Measurements from ENCODE around the gene PTGFRN. TPM values are rescaled to one million over a fixed set of nuclear protein-coding genes. Genes with fewer than 3 reads are reported as not detected.
A peak's percentile ranks its signal among the peaks of the same experiment; 100 is the strongest.
"Not testable (repeated sequence)": the region's sequence is repeated elsewhere in the genome, so short reads cannot be mapped to it uniquely, and the experiment has no call there.

PTGFRN gene
- total and polyA plus RNA-seq, 10 donors = 1.7 to 17.4 (median 10.6) TPM

- Histone ChIP-seq H3K36me3 (no peaks in the 10 kb centered on the region), H3K4me1 (peaks cover 0 to 8% (median 0%) of the 10 kb centered on the region in 6 donors), H3K4me3 (no peak overlapping the region), H3K27ac (no peak overlapping the region), H3K9me3 (no peaks in the 10 kb centered on the region), H3K27me3 (replicated peaks in 1 of 7) (no peaks in the 10 kb centered on the region)
- WGBS, 5 donors = 77 to 89% (median 79%) methylated on average over 7 of the region's 7 CpGs
- TF ChIP-seq POLR2AphosphoS5 (IDR thresholded peaks at IDR 0.05) = no peak
- intact Hi-C loops (cut with DNase I; ENCODE audit: low total_unique reads) = no loop called here
- DNase-seq = no peak
These were observed 21.6 kb downstream of the PTGFRN start for GRCh38 chr1:116931016-116931918.

GRCh38 chr1:116933606-116934515 lies 24.1 kb downstream of the PTGFRN start:
- no peaks in the 10 kb centered on the region for H3K36me3 ChIP-seq
- H3K27me3 ChIP-seq (replicated peaks in 1 of 7) = no peaks in the 10 kb centered on the region
- no peak for DNase-seq
- no peak overlapping the region for H3K4me3 ChIP-seq
- H3K4me1 ChIP-seq = peaks cover 0 to 8% (median 0%) of the 10 kb centered on the region in 6 donors
- TF ChIP-seq POLR2A (IDR thresholded peaks at IDR 0.05) (no peak), POLR2AphosphoS5 (IDR thresholded peaks at IDR 0.05) (no peak)
- TF ChIP-seq, protein P1, sequence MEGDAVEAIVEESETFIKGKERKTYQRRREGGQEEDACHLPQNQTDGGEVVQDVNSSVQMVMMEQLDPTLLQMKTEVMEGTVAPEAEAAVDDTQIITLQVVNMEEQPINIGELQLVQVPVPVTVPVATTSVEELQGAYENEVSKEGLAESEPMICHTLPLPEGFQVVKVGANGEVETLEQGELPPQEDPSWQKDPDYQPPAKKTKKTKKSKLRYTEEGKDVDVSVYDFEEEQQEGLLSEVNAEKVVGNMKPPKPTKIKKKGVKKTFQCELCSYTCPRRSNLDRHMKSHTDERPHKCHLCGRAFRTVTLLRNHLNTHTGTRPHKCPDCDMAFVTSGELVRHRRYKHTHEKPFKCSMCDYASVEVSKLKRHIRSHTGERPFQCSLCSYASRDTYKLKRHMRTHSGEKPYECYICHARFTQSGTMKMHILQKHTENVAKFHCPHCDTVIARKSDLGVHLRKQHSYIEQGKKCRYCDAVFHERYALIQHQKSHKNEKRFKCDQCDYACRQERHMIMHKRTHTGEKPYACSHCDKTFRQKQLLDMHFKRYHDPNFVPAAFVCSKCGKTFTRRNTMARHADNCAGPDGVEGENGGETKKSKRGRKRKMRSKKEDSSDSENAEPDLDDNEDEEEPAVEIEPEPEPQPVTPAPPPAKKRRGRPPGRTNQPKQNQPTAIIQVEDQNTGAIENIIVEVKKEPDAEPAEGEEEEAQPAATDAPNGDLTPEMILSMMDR (IDR thresholded peaks at IDR 0.05 in 8 of 11, conservative IDR thresholded peaks at IDR 0.05 in 3 of 11) = no peak
- H3K9me3 ChIP-seq = no peaks in the 10 kb centered on the region
- intact Hi-C loops (cut with DNase I; ENCODE audit: low total_unique reads) = no loop called here
- 71 to 82% (median 74%) methylated on average over 3 of the region's 3 CpGs for WGBS, 5 donors
- no peak overlapping the region for H3K27ac ChIP-seq

GRCh38 chr1:116934586-116935207 lies 25.0 kb downstream of the PTGFRN start:
- intact Hi-C loops (cut with DNase I; ENCODE audit: low total_unique reads) = no loop called here
- no peak overlapping the region for H3K27ac ChIP-seq
- H3K27me3 ChIP-seq (replicated peaks in 1 of 7) = no peaks in the 10 kb centered on the region
- TF ChIP-seq, protein P1 (IDR thresholded peaks at IDR 0.05 in 8 of 11, conservative IDR thresholded peaks at IDR 0.05 in 3 of 11) = peak in 7 of 11 experiments; percentile 21 to 53 (median 37)
- TF ChIP-seq POLR2A (IDR thresholded peaks at IDR 0.05) = no peak
- DNase-seq = no peak
- no peaks in the 10 kb centered on the region for H3K9me3 ChIP-seq
- 38 to 60% (median 42%) methylated on average over 2 to 3 of the region's 3 CpGs for WGBS, 5 donors
- peaks cover 0 to 8% (median 0%) of the 10 kb centered on the region in 6 donors for H3K4me1 ChIP-seq
- H3K4me3 ChIP-seq = no peak overlapping the region
- no peaks in the 10 kb centered on the region for H3K36me3 ChIP-seq

GRCh38 chr1:116938216-116938615 lies 28.5 kb downstream of the PTGFRN start:
- H3K4me1 ChIP-seq = peaks cover 0 to 8% (median 0%) of the 10 kb centered on the region in 6 donors
- TF ChIP-seq POLR2A (IDR thresholded peaks at IDR 0.05) (no peak), POLR2AphosphoS5 (IDR thresholded peaks at IDR 0.05) (no peak)
- TF ChIP-seq, protein P1 (IDR thresholded peaks at IDR 0.05 in 8 of 11, conservative IDR thresholded peaks at IDR 0.05 in 3 of 11) = no peak
- WGBS, 5 donors = 91 to 96% (median 95%) methylated on average over 11 of the region's 11 CpGs
- H3K4me3 ChIP-seq = no peak overlapping the region
- no peaks in the 10 kb centered on the region for H3K9me3 ChIP-seq
- no peak overlapping the region for H3K27ac ChIP-seq
- intact Hi-C loops (cut with DNase I; ENCODE audit: low total_unique reads) = no loop called here
- no peaks in the 10 kb centered on the region for H3K27me3 ChIP-seq (replicated peaks in 1 of 7)
- no peaks in the 10 kb centered on the region for H3K36me3 ChIP-seq
- DNase-seq = no peak

DNA sequence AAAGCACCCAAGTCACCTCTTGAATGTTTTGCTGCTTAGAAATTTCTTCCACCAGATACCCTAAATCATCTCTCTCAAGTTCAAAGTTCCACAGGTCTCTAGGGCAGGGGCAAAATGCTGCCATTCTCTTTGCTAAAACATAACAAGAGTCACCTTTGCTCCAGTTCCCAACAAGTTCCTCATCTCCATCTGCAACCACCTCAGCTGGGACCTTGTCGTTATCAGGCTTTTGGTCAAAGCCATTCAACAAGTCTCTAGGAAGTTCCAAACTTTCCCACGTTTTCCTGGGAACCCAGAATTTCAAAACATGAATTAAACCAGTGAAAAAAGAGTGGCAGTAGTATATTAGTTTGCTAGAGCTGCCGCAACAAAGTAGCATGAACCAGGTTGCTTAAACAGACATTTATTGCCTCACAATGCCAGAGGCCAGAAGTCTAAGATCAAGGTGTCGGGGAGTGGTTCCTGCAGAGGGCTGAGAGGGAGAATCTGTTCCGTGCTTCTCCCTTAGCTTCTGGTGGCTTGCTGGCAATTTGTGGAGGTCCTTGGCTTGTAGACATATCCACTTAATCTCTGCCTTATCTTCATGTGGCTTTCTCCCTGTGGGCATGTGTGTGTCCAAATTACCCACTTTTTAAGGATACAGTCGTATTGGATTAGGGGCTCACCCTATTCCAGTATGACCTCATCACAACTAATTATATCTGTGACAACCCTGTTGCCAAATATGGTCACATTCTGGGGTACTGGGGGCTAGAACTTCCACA lies 30.2 kb downstream of the PTGFRN start:
- H3K36me3 ChIP-seq; DNase-seq; intact Hi-C loops (cut with DNase I; ENCODE audit: low total_unique reads); H3K27me3 ChIP-seq (replicated peaks in 1 of 7); H3K27ac ChIP-seq; H3K9me3 ChIP-seq; H3K4me3 ChIP-seq; H3K4me1 ChIP-seq: not testable (repeated sequence)
- 56 to 71% (median 62%) methylated on average over 6 of the region's 6 CpGs for WGBS, 5 donors

Measured in spleen (tissue), 11 donors.